ENCODE measurements around the gene SLC39A11. TPM values are rescaled to one million over a fixed set of nuclear protein-coding genes. Genes with fewer than 3 reads are reported as not detected.
"Not testable (repeated sequence)": the region's sequence is repeated elsewhere in the genome, so short reads cannot be mapped to it uniquely, and the experiment has no call there.

SLC39A11 gene
- total RNA-seq, 1 donor from 2014 or later = 22.0 TPM

DNA sequence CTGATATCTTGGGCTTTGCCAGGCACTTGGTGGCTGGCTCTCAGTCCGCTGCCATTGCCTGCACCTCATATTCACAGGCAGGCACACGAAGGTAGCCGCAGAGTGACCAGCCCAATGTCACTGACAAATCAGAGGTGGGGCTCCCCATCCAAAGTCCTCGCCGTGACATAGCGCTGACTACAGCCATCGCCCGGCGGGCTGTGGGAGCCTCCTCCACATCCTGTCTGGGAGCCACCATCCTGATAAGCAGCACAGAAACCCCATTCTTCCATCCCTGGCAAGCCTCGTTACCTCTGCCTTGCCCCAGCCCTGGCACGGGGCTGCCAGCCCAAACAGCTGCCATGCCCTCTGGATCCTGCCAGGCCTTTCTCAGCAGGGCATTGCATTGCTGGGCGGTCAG lies 437.8 kb downstream of the SLC39A11 start:
- DNase-seq = no peak

- no peak for DNase-seq
These were observed 440.5 kb downstream of the SLC39A11 start for GRCh38 chr17:72651988-72652387.

DNA sequence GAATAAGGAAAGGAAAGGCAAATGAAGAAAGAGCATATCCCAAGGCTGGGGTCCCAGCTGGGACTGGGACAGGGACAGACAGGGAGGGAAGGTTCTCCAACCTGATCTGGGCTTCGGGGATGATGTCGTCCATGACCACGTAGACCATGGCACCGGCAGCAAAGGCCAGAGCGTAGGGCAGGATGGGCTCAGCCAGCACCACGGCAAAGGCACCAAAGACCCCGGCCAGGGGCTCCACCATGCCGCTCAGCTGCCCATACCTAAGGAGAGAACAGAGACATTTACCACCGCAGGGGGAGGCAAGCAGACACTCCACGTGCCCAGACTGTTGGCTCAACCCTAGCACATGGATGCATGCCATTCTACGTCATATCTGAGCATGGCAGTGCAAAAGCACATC lies 443.8 kb downstream of the SLC39A11 start:
- DNase-seq = no peak

GRCh38 chr17:72646176-72646575 lies 446.3 kb downstream of the SLC39A11 start:
- DNase-seq = no peak

DNA sequence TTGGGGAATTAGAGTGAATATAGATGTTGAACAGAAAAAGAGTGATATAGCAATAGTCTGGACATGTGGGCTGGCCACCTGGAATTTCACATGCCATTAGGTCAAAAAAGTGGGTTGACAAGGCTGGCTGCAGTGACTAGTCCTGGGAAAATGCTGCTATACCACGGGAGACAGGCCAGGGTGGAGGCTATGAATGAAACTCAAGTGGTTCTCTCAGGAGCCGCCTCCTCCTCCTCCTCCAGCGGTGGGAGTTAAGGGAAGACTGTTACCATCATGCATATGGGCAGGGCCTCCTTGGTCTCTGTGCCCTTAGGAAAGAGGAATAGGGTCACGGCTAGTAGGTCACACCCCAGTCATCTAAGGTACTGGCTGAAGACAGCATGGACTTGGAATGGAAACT lies 448.0 kb downstream of the SLC39A11 start:
- DNase-seq = no peak

GRCh38 chr17:72643575-72644216 lies 448.8 kb downstream of the SLC39A11 start:
- no peak for DNase-seq

DNA sequence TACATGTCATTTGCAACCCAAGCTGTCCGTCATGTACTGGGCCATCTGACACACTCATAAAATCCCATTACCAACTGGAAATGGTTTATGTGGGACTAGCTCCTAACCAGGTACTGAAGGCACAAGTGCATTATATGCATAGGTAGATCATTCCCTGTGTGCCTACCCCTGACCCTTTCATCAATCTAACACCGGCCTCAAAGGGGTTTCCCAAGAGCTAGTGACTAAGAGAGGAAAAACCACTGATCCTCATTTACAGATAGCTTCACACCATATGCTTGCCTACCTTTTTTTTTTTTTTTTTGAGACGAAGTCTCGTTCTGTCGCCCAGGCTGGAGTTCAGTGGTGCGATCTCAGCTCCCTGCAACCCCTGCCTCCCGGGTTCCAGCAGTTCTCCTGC lies 449.8 kb downstream of the SLC39A11 start:
- no peak for DNase-seq

GRCh38 chr17:72640415-72641165 lies 451.9 kb downstream of the SLC39A11 start:
- no peak for DNase-seq

DNA sequence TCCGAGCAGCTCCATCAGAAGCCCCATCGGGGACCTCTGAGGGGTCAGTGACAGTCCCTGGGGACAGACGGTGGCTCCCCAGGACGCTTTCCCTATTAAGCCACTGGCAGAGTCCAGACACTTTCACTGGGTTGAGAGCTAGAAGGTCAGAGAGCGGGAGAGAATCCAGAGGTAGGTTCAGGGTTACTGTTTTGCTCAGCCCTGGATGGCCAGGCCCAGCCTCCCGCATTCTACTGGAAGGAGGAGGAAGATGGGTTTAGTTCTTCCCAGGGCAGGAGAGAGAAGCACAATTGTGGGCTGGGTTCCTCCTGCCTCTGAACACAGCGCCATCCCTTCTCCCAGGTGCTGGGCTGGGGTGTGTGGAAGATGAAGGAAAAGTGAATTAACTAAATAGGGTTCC lies 452.8 kb downstream of the SLC39A11 start:
- DNase-seq = no peak

- DNase-seq = not testable (repeated sequence)
These were observed 453.6 kb downstream of the SLC39A11 start for GRCh38 chr17:72638932-72639331.

DNA sequence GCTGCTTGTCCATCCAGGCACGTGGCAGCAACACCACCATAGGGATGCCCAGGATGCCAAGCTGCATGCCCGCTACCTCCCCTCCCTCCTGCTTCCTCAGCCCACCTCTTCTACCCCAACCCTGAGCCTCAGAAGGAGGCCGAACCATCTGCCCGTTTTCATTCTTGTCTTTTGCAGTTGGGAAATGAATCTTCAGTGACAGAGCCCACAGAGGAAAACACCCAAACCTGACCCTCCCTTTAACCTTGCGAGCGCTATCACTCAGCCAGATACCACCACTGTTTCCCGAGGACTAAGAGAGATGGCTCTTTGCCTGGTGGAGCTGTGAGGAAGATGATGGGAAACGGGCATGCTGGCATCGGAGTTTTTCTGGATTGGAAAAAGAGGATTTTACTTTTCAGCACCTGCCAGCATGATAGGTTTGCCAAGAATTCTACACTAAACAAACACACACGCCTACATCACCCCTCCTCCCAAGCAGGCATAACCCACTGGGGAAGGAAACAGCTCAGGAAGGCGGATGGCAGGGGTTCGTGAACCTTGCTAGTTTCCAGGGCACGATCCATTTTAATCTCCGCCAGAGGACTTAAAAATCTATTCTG lies 457.4 kb downstream of the SLC39A11 start:
- DNase-seq = no peak

DNA sequence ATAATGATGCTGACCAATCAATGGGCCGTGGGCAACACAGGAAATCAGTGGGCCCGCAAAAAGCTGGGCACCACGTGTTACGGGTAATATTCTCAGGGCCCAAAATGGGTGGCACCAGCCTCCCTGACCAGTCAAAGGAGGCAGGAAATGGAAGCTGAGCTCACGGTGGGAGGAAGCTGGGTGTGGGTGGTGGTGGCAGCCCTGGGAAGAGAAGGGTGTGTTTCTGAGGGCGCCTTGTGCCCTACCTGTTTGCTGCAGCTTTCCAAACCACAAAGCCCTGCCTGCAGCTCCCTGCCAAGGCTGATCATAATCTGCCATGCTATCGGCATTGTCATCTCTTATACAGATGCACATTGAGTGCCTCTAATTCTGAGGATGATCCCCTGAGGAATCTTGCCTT lies 457.9 kb downstream of the SLC39A11 start:
- no peak for DNase-seq

GRCh38 chr17:72631949-72632684 lies 460.4 kb downstream of the SLC39A11 start:
- no peak for DNase-seq

DNA sequence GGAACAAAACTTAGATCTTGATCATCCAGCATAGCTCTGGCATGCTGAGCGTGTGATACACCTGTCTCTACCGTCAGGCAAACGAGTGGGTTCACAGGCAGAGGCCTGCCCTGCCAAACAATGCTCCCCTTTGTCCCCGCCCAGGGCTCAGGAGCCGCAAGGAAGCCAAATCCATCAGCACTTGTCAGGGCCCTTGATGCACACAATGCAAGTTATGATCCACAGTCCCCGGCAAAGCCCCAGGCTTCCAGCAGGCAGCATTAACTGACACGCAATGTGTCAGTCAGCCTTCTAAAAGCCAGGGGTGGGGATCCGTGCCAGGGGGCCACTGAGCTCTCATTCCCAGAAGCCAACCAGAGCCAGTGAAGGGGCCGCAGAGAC lies 460.9 kb downstream of the SLC39A11 start:
- DNase-seq = no peak

DNA sequence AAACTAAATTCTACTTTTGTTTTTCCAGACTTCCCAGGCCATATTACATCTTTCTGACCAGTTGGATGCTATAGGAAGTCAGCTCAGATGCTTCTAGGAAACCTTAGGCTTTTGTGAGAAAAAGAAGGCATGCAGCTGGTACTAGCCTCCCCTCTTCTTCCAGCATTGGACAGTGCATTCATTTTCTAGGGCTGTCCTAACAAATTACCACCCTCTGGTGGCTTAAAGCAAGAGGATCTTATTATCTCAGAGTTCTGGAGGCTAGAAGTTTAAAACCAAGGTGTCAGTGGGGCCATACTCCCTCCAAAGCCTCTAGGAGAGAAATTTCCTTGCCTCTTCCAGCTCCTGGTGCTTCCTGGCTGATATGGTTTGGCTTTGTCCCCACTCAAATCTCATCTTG lies 467.8 kb downstream of the SLC39A11 start:
- no peak for DNase-seq

DNA sequence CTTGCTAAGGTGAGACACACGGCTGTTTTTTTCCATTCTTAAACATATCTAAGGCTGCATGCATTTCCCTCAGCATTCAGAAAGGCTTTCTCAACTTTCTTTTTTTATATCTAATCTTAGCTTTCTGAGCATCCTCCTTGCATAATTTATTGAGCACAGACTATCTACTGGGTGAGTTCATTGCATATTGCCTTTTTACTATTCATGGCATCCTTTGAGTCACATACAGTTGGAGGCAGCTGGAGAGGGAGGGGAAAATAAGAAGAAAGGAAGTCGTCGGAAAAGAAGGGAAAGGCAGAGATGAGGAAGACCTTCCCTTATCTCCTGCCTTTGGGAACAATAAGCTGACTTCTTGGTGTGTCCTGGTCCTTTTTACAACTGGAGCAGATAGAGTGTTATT lies 468.3 kb downstream of the SLC39A11 start:
- no peak for DNase-seq

GRCh38 chr17:72622661-72623433 lies 469.6 kb downstream of the SLC39A11 start:
- DNase-seq = no peak

DNA sequence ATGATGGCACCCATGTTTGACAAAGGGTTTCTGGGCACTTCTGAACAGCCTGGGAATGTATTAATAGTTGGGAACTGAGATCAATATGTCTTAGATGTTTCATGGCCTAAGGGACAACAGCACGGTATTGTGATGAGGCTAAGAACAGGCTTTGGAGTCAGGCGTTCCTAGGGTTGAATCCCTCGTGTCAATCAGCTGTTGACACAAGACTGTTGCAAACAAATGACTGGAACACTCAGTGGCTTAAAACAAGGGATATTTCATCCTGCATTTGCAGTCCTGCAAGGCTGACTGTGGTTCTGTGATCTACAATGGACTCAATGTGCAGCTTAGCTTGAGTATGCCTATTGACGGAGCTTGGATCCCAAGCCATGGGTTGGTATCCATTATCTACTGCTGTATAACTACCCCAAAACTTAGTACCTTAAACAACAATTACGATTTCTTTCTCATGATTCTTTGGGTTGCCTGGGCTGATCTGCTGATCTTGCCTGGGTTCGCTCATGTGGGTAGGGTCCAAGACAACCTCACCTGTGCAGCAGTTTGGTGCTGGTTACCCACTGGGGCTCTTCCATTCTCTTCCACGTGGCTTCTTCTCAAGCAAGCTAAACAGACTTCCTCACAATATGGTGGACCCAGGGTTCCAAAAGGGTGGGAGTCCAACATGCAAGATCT lies 472.4 kb downstream of the SLC39A11 start:
- no peak for DNase-seq

DNA sequence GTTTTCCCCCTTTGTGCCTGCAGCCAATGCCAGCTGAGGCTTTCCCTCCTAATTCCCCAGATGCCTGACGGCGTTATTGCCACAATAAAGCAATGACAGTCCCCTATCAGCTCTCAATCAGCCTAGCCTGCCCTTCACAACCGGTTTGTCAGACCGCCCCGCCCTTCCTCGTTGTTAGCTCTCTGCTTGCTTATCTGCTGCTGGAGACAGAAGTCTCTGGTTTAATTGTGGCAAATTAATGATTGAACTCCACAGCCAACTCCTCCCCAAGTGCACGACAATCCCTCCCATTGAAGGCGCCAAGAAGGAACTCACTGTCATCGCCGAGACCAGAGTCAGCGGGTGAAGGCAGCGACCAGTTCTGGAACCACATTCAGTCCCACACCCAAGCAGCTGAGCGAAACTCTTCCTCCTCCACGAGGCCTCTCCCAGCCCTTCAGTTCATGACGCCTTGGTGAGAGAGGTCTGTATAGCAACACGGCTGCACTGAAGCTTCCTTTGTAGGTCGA lies 474.4 kb downstream of the SLC39A11 start:
- no peak for DNase-seq

GRCh38 chr17:72617557-72617956 lies 474.9 kb downstream of the SLC39A11 start:
- no peak for DNase-seq

DNA sequence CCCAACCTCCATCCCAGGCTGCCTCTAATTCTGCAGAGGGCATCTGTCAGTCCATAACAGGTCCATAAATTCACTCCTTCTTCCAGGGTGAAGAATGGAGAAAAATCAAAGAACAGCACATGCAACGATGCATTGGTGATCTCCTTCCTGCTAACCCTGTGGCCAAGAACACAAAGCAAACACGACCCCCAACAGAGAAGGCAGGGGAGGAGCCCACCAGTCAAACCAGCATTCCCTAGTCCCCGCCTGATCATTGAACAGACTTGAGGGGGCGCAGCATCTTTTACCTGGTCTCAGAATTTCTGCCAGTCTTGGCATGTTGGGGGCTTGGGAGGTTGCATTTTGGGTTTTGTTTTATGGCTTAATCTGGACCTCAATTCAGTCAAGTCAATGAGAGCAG lies 476.0 kb downstream of the SLC39A11 start:
- no peak for DNase-seq

DNA sequence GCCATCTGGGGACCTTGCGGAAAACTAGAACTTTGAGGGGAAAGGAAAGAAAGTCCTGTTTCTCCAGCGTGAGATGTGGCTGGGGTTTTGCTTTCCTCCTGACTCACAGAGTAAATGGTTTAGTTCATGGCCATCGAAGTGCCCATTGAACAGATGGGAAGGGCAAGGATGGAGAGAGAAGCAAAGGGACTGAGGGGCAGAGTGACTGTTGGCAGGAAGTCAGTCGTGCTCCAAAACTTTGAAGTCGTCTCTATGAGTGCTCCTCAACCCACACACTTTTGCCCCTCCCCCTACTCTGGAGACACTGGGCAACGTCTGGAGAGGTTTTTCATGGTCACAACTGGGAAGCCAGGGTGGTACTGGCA lies 476.9 kb downstream of the SLC39A11 start:
- no peak for DNase-seq

Data from skin of body (tissue), 2 donors.